BLaER1 treated with 17β-estradiol and CSF1 and Interleukin-3, amounts not matched to agents 10 nM and 100 nM (cell line): ENCODE measurements around the gene SNX8.
A peak's percentile ranks its signal among the peaks of the same experiment; 100 is the strongest.

Experiments used
- H3K27ac ChIP-seq, 11 experiments: shearing (Covaris generic); formaldehyde crosslinking; 2 replicates each; pipeline ENCODE4 v1.8.1; 2022
- H3K27me3 ChIP-seq, 11 experiments: shearing (Covaris generic); formaldehyde crosslinking; 2 replicates each; pipeline ENCODE4 v1.8.1; 2022
- H3K36me3 ChIP-seq, 11 experiments: shearing (Covaris generic); formaldehyde crosslinking; 2 replicates each; pipeline ENCODE4 v1.8.1; 2022
- H3K4me1 ChIP-seq, 10 experiments: shearing (Covaris generic); formaldehyde crosslinking; 2 replicates each; pipeline ENCODE4 v1.8.1; 2022
- H3K4me2 ChIP-seq, 11 experiments: shearing (Covaris generic); formaldehyde crosslinking; 2 replicates each; pipeline ENCODE4 v1.8.1; 2022
- H3K4me3 ChIP-seq, 10 experiments: shearing (Covaris generic); formaldehyde crosslinking; 2 replicates each; pipeline ENCODE4 v1.8.1; 2022
- H3K9ac ChIP-seq, 11 experiments: shearing (Covaris generic); formaldehyde crosslinking; 2 replicates each; pipeline ENCODE4 v1.8.1; 2022
- H3K9me3 ChIP-seq, 11 experiments: shearing (Covaris generic); formaldehyde crosslinking; replicated peaks in 1 of 11; 2 replicates each; pipeline ENCODE4 v1.8.1; 2022
- H4K20me1 ChIP-seq, 11 experiments: shearing (Covaris generic); formaldehyde crosslinking; 2 replicates each; pipeline ENCODE4 v1.8.1; 2022
- Cebpa-rat ChIP-seq, 11 experiments: shearing (Covaris generic); IDR thresholded peaks; 2 replicates each; pipeline ENCODE4 v1.8.1; 2022

The SNX8 gene

DNA sequence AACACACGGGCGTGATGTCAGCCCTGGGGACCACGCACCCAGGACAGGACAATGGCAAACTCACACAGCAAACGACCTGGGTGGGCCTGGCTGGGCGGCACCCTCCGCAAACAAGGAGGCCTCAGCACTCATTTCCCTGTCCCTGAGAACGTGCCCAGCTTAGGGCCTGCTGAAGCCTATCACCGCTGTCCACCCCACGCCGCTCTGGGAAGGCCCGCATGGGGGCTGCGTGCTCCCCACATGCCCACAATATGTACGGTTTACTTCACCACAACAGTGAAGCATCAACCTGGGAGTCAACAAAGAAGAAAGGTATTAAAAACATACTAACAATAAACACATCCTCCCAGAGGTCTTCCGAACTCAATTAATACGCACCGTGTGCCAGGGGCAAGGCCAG lies 93.7 kb downstream of the SNX8 start:
- no peak overlapping the region for H3K4me3 ChIP-seq
- H3K36me3 ChIP-seq: peaks cover 91 to 98% (median 95%) of the 10 kb centered on the region in 11 experiments
- no peak overlapping the region; a peak in 1 of 22 replicates for H3K9ac ChIP-seq
- no peak overlapping the region for H3K4me2 ChIP-seq
- H3K9me3 ChIP-seq: no peaks in the 10 kb centered on the region
- no peaks in the 10 kb centered on the region for H3K27me3 ChIP-seq
- H3K4me1 ChIP-seq: peaks cover 0 to 14% (median 8%) of the 10 kb centered on the region in 10 experiments; a peak in 11 of 20 replicates
- no peak overlapping the region for H3K27ac ChIP-seq
- no peak for TF ChIP-seq Cebpa-rat (IDR thresholded peaks at IDR 0.05)
- H4K20me1 ChIP-seq: peaks cover 10 to 94% (median 71%) of the 10 kb centered on the region in 11 experiments; a peak in 21 of 22 replicates

DNA sequence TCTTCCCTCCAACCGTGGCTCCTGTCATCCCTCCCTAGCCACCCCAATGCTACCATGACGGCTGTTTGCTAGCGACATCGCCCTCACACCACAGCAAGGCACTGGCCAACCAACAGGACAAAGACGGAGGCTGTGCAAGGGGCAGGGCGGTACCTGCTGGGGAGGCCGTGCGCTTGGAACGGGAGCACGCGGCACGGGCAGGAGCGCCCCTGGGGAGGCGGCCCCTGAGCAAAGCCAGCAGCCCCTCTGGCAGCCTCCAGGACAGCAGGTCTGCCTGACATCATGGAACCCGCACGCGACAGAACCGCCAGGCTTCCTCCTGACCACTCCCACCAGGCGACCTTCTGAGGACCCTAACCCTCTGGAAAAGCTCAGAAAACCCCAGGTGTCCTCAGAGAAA lies 94.2 kb downstream of the SNX8 start:
- Histone ChIP-seq H3K4me1 (peaks cover 0 to 14% (median 8%) of the 10 kb centered on the region in 10 experiments; a peak in 11 of 20 replicates), H3K4me2 (no peak overlapping the region), H4K20me1 (peaks cover 10 to 94% (median 67%) of the 10 kb centered on the region in 11 experiments; a peak in 21 of 22 replicates), H3K36me3 (peaks cover 91 to 98% (median 95%) of the 10 kb centered on the region in 11 experiments), H3K27ac (no peak overlapping the region), H3K9ac (no peak overlapping the region), H3K27me3 (no peaks in the 10 kb centered on the region), H3K4me3 (no peak overlapping the region), H3K9me3 (no peaks in the 10 kb centered on the region)
- TF ChIP-seq Cebpa-rat (IDR thresholded peaks at IDR 0.05): no peak

- peaks cover 0 to 15% (median 8%) of the 10 kb centered on the region in 10 experiments; a peak in 12 of 20 replicates for H3K4me1 ChIP-seq
- no peak overlapping the region for H3K9ac ChIP-seq
- no peaks in the 10 kb centered on the region for H3K27me3 ChIP-seq
- peaks cover 10 to 94% (median 67%) of the 10 kb centered on the region in 11 experiments; a peak in 21 of 22 replicates for H4K20me1 ChIP-seq
- no peak for TF ChIP-seq Cebpa-rat (IDR thresholded peaks at IDR 0.05)
- peaks cover 91 to 98% (median 95%) of the 10 kb centered on the region in 11 experiments for H3K36me3 ChIP-seq
- no peak overlapping the region for H3K27ac ChIP-seq
- H3K4me2 ChIP-seq: no peak overlapping the region
- H3K4me3 ChIP-seq: no peak overlapping the region
- no peaks in the 10 kb centered on the region for H3K9me3 ChIP-seq
These were observed 94.6 kb downstream of the SNX8 start for GRCh38 chr7:2219606-2220005.

DNA sequence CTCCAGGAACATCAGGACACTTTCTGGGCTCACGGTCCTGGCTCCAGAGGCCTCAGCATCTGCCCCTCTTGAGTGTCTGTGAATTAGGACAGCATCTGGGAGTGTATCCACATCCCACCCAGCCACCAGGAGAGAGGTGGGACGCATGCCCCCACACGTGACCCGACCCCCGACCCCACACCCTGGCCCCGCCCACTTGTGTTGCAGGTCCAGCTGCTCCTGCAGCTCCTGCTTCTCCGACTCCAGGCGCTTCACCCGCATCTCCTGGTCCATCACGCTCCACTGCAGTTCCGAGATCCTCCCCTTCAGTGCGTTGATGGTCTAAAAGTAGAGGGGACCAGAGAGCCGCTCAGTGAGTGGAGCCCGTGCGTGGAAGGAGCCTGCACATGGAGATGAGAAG lies 95.1 kb downstream of the SNX8 start:
- Histone ChIP-seq H3K9ac (no peak overlapping the region), H3K27ac (no peak overlapping the region), H3K36me3 (peaks cover 91 to 98% (median 95%) of the 10 kb centered on the region in 11 experiments), H3K27me3 (no peaks in the 10 kb centered on the region), H3K4me1 (peaks cover 0 to 18% (median 11%) of the 10 kb centered on the region in 10 experiments; a peak in 12 of 20 replicates), H3K4me3 (no peak overlapping the region), H3K4me2 (no peak overlapping the region), H3K9me3 (no peaks in the 10 kb centered on the region), H4K20me1 (peaks cover 13 to 94% (median 67%) of the 10 kb centered on the region in 11 experiments; a peak in 21 of 22 replicates)
- no peak for TF ChIP-seq Cebpa-rat (IDR thresholded peaks at IDR 0.05)

DNA sequence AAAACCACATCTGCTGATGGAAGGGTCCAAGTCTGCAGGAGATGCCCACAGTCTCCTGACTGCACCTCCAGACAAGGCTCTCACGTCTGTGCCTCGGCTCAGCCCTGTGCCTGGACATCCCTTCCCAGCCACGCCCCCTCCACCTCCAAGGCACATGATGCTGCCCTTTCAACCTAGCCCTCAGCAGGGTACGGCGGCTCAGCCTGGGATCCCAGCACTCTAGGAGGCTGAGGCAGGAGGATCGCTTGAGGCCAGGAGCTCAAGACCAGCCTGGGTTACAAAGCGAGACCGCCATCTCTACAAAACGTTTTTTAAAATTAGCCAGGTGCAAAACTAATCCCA lies 95.8 kb downstream of the SNX8 start:
- Histone ChIP-seq H3K36me3 (peaks cover 91 to 98% (median 95%) of the 10 kb centered on the region in 11 experiments), H3K27me3 (no peaks in the 10 kb centered on the region), H3K4me3 (no peak overlapping the region), H3K4me1 (peaks cover 0 to 18% (median 11%) of the 10 kb centered on the region in 10 experiments; a peak in 12 of 20 replicates), H3K27ac (no peak overlapping the region), H3K9me3 (no peaks in the 10 kb centered on the region), H4K20me1 (peaks cover 13 to 94% (median 67%) of the 10 kb centered on the region in 11 experiments; a peak in 21 of 22 replicates), H3K9ac (no peak overlapping the region; a peak in 1 of 22 replicates), H3K4me2 (no peak overlapping the region)
- TF ChIP-seq Cebpa-rat (IDR thresholded peaks at IDR 0.05): no peak

DNA sequence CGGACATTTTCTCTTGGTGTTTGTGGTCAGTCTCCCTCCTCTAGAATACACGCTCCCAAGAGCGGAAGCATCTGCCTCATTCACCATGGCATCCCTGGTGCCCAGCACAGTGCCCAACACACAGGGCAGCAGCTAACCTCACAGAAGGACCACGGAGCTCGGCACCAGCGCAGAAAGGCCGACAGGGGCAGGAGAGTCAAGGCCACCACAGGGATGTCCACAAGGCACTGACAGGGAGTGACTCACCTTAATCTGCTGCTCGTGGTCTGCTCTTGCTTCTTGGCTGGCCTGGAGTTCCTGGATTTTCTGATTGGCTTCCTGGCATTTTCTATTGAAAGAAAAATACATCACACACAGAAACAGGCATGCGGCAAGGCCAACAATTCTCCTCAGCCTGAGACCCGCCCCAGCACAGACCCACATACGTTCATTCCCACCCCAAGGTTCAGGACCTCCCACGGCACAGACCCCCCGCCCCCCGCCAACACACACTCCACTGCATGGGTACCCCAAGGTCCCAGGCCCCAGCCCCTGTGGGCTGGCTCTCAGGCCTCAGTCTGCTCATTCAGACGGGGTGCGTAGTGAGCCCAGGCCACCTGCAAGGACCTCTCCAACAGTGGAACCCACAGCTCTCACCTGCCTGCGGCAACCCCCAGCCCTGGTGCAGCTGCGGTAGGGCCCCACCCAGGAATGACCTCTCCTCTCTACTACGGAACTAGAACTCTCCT lies 96.4 kb downstream of the SNX8 start:
- Histone ChIP-seq H4K20me1 (peaks cover 13 to 94% (median 66%) of the 10 kb centered on the region in 11 experiments; a peak in 21 of 22 replicates), H3K4me2 (peak overlapping the region in 5 of 11 experiments; percentile 9 to 39 (median 34); a peak in 6 of 22 replicates), H3K27me3 (no peaks in the 10 kb centered on the region), H3K9ac (peak overlapping the region in 3 of 11 experiments; percentile 17 to 26 (median 18); a peak in 1 of 22 replicates), H3K4me1 (peaks cover 0 to 18% (median 11%) of the 10 kb centered on the region in 10 experiments; a peak in 12 of 20 replicates), H3K9me3 (no peaks in the 10 kb centered on the region), H3K27ac (no peak overlapping the region), H3K4me3 (no peak overlapping the region), H3K36me3 (peaks cover 91 to 98% (median 95%) of the 10 kb centered on the region in 11 experiments)
- no peak for TF ChIP-seq Cebpa-rat (IDR thresholded peaks at IDR 0.05)

- Histone ChIP-seq H3K4me3 (no peak overlapping the region), H3K27ac (0 out of 22 replicates have a peak overlapping the region, but pooled peaks of 1 of the 11 experiments have one; percentile 9), H3K9ac (peak overlapping the region in 3 of 11 experiments; percentile 17 to 26 (median 18); a peak in 1 of 22 replicates), H3K4me2 (peak overlapping the region in 5 of 11 experiments; percentile 9 to 39 (median 34); a peak in 9 of 22 replicates), H3K4me1 (peaks cover 0 to 18% (median 11%) of the 10 kb centered on the region in 10 experiments; a peak in 12 of 20 replicates), H4K20me1 (peaks cover 13 to 94% (median 61%) of the 10 kb centered on the region in 11 experiments; a peak in 21 of 22 replicates), H3K9me3 (no peaks in the 10 kb centered on the region), H3K36me3 (peaks cover 91 to 98% (median 95%) of the 10 kb centered on the region in 11 experiments), H3K27me3 (no peaks in the 10 kb centered on the region)
- no peak for TF ChIP-seq Cebpa-rat (IDR thresholded peaks at IDR 0.05)
These were observed 97.0 kb downstream of the SNX8 start for GRCh38 chr7:2217206-2217605.

DNA sequence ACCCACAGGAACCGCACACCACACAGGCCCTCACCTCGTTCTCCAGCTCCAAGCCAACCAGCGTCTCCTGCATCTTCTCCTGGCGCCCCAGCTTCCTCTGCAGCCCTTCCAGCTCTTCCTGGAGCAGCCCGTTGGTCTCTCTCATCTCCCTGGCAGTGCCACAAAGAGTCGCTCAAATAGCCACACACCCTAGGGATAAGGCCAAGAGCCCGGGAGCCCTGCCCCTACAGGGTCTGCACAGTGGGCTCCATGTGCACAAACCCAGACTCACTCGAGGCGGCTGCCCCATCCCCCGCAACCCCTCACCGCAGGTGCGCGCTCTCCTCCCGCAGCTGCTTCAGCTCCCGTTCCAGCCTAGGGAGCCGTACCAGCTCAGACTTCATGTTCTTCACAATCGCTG lies 98.4 kb downstream of the SNX8 start:
- TF ChIP-seq Cebpa-rat (IDR thresholded peaks at IDR 0.05): no peak
- Histone ChIP-seq H3K4me2 (no peak overlapping the region), H3K36me3 (peaks cover 91 to 98% (median 96%) of the 10 kb centered on the region in 11 experiments), H3K27me3 (no peaks in the 10 kb centered on the region), H3K9me3 (no peaks in the 10 kb centered on the region), H3K4me3 (no peak overlapping the region), H3K4me1 (peaks cover 0 to 18% (median 11%) of the 10 kb centered on the region in 10 experiments; a peak in 12 of 20 replicates), H3K9ac (no peak overlapping the region), H4K20me1 (peaks cover 13 to 96% (median 65%) of the 10 kb centered on the region in 11 experiments; a peak in 21 of 22 replicates), H3K27ac (no peak overlapping the region)

DNA sequence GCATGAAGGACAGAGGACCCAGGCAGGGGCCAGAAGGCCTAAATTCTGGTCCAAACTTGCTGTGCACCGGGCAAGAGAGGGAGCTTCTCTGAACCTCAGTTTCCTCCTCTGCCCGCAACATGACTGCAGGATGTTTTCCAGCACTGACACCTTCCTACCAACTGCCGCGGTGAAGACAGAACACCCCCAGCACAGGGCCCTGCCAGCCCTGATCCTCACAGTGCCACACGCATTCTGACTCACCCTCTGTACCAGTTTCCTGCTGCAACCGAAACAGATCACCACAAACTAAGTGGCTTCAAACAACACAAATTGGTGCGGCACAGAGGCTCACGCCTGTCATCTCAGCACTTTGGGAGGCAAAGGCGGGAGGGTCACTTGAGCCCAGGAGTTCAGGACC lies 99.6 kb downstream of the SNX8 start:
- Histone ChIP-seq H3K4me1 (peaks cover 0 to 24% (median 16%) of the 10 kb centered on the region in 10 experiments; a peak in 18 of 20 replicates), H3K27me3 (no peaks in the 10 kb centered on the region), H3K36me3 (peaks cover 86 to 95% (median 90%) of the 10 kb centered on the region in 11 experiments), H3K4me2 (no peak overlapping the region), H3K9ac (0 out of 22 replicates have a peak overlapping the region, but pooled peaks of 1 of the 11 experiments have one; percentile 2), H3K9me3 (no peaks in the 10 kb centered on the region), H3K4me3 (no peak overlapping the region), H3K27ac (no peak overlapping the region), H4K20me1 (peaks cover 7 to 96% (median 67%) of the 10 kb centered on the region in 11 experiments; a peak in 20 of 22 replicates)
- no peak for TF ChIP-seq Cebpa-rat (IDR thresholded peaks at IDR 0.05)
